K562 (cell line): Measurements from ENCODE around the gene RPUSD2.

ENCODE experiments used
- CEBPB ChIP-seq: fragments of 450-650 bp; IDR thresholded peaks from 2 replicates; pipeline ENCODE4 v1.6.1; 2016; ENCODE audit warnings: missing genetic modification characterization, missing compliant biosample characterization
- HDAC2 ChIP-seq: fragments of 450-650 bp; IDR thresholded peaks from 2 replicates; pipeline ENCODE4 v1.6.1; 2016; ENCODE audit warnings: mild to moderate bottlenecking
- HNRNPLL ChIP-seq: fragments of 200-400 bp; formaldehyde crosslinking; IDR thresholded peaks from 2 replicates; pipeline ENCODE4 v1.6.1; 2017; ENCODE audit warnings: low read length, low read depth, mild to moderate bottlenecking; ENCODE audit not compliant: poor library complexity, severe bottlenecking
- RFX5 ChIP-seq: IDR thresholded peaks from 2 replicates; pipeline ENCODE4 v1.6.1; 2011; ENCODE audit warnings: low read depth, mild to moderate bottlenecking, improper control_type of control experiment, low read length
- SREBF1 ChIP-seq: fragments of 150-350 bp; IDR thresholded peaks from 2 replicates; pipeline ENCODE4 v1.6.1; 2014; ENCODE audit warnings: antibody characterized with exemption, low read depth, low read length, borderline replicate concordance
- TF ChIP-seq, protein P1 (sequence below), 3 experiments: IDR thresholded peaks in 2 of 3; conservative IDR thresholded peaks in 1 of 3; 2 replicates each; pipeline ENCODE4 v1.5.1; 2011 to 2012; ENCODE audit warnings: low read length in 3 of 3, mild to moderate bottlenecking in 3 of 3, control low read depth in 2 of 3, improper control_type of control experiment in 1 of 3, inconsistent platforms in 1 of 3, low read depth in 1 of 3, mixed read lengths in 1 of 3, moderate library complexity in 1 of 3; ENCODE audit not compliant: insufficient read depth in 2 of 3
- TF ChIP-seq, protein P2 (sequence below): sonication (generic); formaldehyde crosslinking; IDR thresholded peaks from 2 replicates; pipeline ENCODE4 v1.8.0; 2023; ENCODE audit warnings: mild to moderate bottlenecking, missing genetic modification reagents
- TF ChIP-seq, protein P3 (sequence below): sonication (generic); formaldehyde crosslinking; IDR thresholded peaks from 2 replicates; pipeline ENCODE4 v1.8.1; 2022; ENCODE audit warnings: missing genetic modification reagents

DNA sequence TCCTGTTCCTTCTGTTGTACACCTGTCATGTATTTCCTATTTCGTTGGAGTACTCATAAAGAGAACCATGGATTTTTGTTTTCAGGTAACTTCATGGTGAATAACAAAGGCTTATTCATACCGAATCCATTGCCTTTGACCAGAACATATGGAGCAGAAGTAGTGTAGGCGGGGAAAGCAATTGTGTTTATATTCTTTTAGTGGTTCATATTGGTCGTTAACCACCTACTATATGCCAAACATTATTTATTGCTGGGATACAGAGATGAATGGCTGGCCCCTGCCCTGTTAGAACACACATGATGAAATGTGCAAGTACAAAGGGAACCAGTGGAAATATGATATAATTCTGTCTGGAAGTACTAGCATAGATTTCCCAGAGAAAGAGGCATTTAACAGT, 9.8 kb downstream of the RPUSD2 start:
- TF ChIP-seq RFX5 (no peak), SREBF1 (no peak), HNRNPLL (no peak), CEBPB (tag) (no peak), HDAC2 (no peak)
- TF ChIP-seq, protein P1, sequence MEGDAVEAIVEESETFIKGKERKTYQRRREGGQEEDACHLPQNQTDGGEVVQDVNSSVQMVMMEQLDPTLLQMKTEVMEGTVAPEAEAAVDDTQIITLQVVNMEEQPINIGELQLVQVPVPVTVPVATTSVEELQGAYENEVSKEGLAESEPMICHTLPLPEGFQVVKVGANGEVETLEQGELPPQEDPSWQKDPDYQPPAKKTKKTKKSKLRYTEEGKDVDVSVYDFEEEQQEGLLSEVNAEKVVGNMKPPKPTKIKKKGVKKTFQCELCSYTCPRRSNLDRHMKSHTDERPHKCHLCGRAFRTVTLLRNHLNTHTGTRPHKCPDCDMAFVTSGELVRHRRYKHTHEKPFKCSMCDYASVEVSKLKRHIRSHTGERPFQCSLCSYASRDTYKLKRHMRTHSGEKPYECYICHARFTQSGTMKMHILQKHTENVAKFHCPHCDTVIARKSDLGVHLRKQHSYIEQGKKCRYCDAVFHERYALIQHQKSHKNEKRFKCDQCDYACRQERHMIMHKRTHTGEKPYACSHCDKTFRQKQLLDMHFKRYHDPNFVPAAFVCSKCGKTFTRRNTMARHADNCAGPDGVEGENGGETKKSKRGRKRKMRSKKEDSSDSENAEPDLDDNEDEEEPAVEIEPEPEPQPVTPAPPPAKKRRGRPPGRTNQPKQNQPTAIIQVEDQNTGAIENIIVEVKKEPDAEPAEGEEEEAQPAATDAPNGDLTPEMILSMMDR (IDR thresholded peaks at IDR 0.05 in 2 of 3, conservative IDR thresholded peaks at IDR 0.05 in 1 of 3; ENCODE audit: insufficient read depth in 2 of 3, low read depth in 1 of 3, low read length in 3 of 3): no peak
- TF ChIP-seq, protein P2, sequence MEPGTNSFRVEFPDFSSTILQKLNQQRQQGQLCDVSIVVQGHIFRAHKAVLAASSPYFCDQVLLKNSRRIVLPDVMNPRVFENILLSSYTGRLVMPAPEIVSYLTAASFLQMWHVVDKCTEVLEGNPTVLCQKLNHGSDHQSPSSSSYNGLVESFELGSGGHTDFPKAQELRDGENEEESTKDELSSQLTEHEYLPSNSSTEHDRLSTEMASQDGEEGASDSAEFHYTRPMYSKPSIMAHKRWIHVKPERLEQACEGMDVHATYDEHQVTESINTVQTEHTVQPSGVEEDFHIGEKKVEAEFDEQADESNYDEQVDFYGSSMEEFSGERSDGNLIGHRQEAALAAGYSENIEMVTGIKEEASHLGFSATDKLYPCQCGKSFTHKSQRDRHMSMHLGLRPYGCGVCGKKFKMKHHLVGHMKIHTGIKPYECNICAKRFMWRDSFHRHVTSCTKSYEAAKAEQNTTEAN: no peak
- TF ChIP-seq, protein P3, sequence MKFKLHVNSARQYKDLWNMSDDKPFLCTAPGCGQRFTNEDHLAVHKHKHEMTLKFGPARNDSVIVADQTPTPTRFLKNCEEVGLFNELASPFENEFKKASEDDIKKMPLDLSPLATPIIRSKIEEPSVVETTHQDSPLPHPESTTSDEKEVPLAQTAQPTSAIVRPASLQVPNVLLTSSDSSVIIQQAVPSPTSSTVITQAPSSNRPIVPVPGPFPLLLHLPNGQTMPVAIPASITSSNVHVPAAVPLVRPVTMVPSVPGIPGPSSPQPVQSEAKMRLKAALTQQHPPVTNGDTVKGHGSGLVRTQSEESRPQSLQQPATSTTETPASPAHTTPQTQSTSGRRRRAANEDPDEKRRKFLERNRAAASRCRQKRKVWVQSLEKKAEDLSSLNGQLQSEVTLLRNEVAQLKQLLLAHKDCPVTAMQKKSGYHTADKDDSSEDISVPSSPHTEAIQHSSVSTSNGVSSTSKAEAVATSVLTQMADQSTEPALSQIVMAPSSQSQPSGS: no peak
